Calu3 (cell line): ENCODE measurements around the gene CCT8. TPM values are rescaled to one million over a fixed set of nuclear protein-coding genes. Genes with fewer than 3 reads are reported as not detected.

Experiments
- BruUV-seq: library from RNA; stranded (reverse); fragments of 400-500 nt; replicated peaks from 2 replicates; lab custom pipeline; 2021; lab: Mats Ljungman, UMichigan
- CTCF ChIA-PET: fragments of 300-600 bp; sonication (Branson Sonifier 250); formaldehyde crosslinking; loops from one replicate; lab custom pipeline; 2022; ENCODE audit warnings: antibody characterized with exemption; lab: Charles Lee
- DNase-seq: peaks from one replicate; pipeline ENCODE4 v3.0.0; 2022
- H3K27ac Mint-ChIP-seq: one replicate; pipeline ENCODE4 v1.8.0; 2022; ENCODE audit warnings: mixed read lengths; ENCODE audit not compliant: unreplicated experiment
- H3K27me3 Mint-ChIP-seq: one replicate; pipeline ENCODE4 v1.8.0; 2022; ENCODE audit warnings: mixed read lengths; ENCODE audit not compliant: unreplicated experiment
- H3K36me3 Mint-ChIP-seq: one replicate; pipeline ENCODE4 v1.8.0; 2022; ENCODE audit warnings: mild to moderate bottlenecking, moderate library complexity, mixed read lengths; ENCODE audit not compliant: insufficient read depth, unreplicated experiment
- H3K4me1 Mint-ChIP-seq: one replicate; pipeline ENCODE4 v1.8.0; 2022; ENCODE audit warnings: mild to moderate bottlenecking, low read depth, mixed read lengths; ENCODE audit not compliant: unreplicated experiment
- H3K4me3 Mint-ChIP-seq: one replicate; pipeline ENCODE4 v1.8.0; 2022; ENCODE audit warnings: mild to moderate bottlenecking, low read depth, moderate library complexity, mixed read lengths; ENCODE audit not compliant: unreplicated experiment
- H3K9me3 Mint-ChIP-seq: one replicate; pipeline ENCODE4 v1.8.0; 2022; ENCODE audit warnings: low read depth, mixed read lengths; ENCODE audit not compliant: unreplicated experiment
- CTCF ChIP-seq: fragments of 200-600 bp; IDR thresholded peaks from one replicate; pipeline ENCODE4 v1.8.0; 2022; ENCODE audit warnings: antibody characterized with exemption; ENCODE audit not compliant: unreplicated experiment
- intact Hi-C: fragments of 100-400 bp; cut with micrococcal nuclease; formaldehyde crosslinking; loops from one replicate; pipeline ENCODE4 v1.10.0; 2022; ENCODE audit not compliant: unreplicated experiment
- total RNA-seq: library from RNA; stranded (reverse); gene quantifications from 2 replicates; pipeline ENCODE4 v1.2.3, GENCODE V29; 2022

The CCT8 gene
- total RNA-seq, 1 experiment from 2014 or later, result 198 TPM

- no peak for TF ChIP-seq CTCF
- no TSS peak for BruUV-seq
- peaks cover 23% of the 10 kb centered on the region for H3K36me3 Mint-ChIP-seq
- H3K9me3 Mint-ChIP-seq, result no peaks in the 10 kb centered on the region
- CTCF ChIA-PET, result no interaction called here
- intact Hi-C loops, result no loop called here
- peaks cover 16% of the 10 kb centered on the region for H3K4me1 Mint-ChIP-seq
- H3K27ac Mint-ChIP-seq, result no peak overlapping the region
- H3K27me3 Mint-ChIP-seq, result no peaks in the 10 kb centered on the region
- H3K4me3 Mint-ChIP-seq, result no peak overlapping the region
- no peak for DNase-seq
Measured at GRCh38 chr21:29075706-29076466, 2.4 kb upstream of the CCT8 start.

- intact Hi-C loops, result loop anchor here (5.0 kb wide), 1 partner anchor 47 kb away; no protein-coding TSS in a partner anchor
- Mint-ChIP-seq H3K4me3 (no peak overlapping the region), H3K9me3 (no peaks in the 10 kb centered on the region), H3K27me3 (no peaks in the 10 kb centered on the region), H3K36me3 (peaks cover 23% of the 10 kb centered on the region), H3K27ac (no peak overlapping the region), H3K4me1 (peaks cover 16% of the 10 kb centered on the region)
- no peak for DNase-seq
- no TSS peak for BruUV-seq
- TF ChIP-seq CTCF, result no peak
- CTCF ChIA-PET, result no interaction called here
Measured at GRCh38 chr21:29074783-29075182, 1.3 kb upstream of the CCT8 start.

- BruUV-seq, result no TSS peak
- intact Hi-C loops, result loop anchor here (5.0 kb wide), 1 partner anchor 47 kb away; no protein-coding TSS in a partner anchor
Measured at GRCh38 chr21:29074007-29074376, 544 bp upstream of the CCT8 start.

GRCh38 chr21:29072873-29073221 lies 601 bp downstream of the CCT8 start:
- Mint-ChIP-seq H3K27ac (peak overlapping the region; percentile 100), H3K36me3 (peaks cover 30% of the 10 kb centered on the region), H3K4me1 (peaks cover 8% of the 10 kb centered on the region), H3K4me3 (peak overlapping the region; percentile 100), H3K27me3 (no peaks in the 10 kb centered on the region), H3K9me3 (no peaks in the 10 kb centered on the region)
- CTCF ChIA-PET, result no interaction called here
- no TSS peak for BruUV-seq
- no peak for TF ChIP-seq CTCF
- intact Hi-C loops, result loop anchor here (5.0 kb wide), 1 partner anchor 46 kb away; no protein-coding TSS in a partner anchor
- no peak for DNase-seq

More at GRCh38 chr21:29074007-29074376, 544 bp upstream of the CCT8 start:
- H3K4me1 Mint-ChIP-seq, result peaks cover 13% of the 10 kb centered on the region
- H3K27me3 Mint-ChIP-seq, result no peaks in the 10 kb centered on the region
- H3K4me3 Mint-ChIP-seq, result peak overlapping the region; percentile 100
- peaks cover 29% of the 10 kb centered on the region for H3K36me3 Mint-ChIP-seq
- no peaks in the 10 kb centered on the region for H3K9me3 Mint-ChIP-seq
- CTCF ChIA-PET, result interaction anchor here (1.0 kb wide), 1 partner anchor 11 kb away, joined by 3 read pairs; no protein-coding TSS in a partner anchor
- TF ChIP-seq CTCF, result no peak
- peak overlapping the region; percentile 100 for H3K27ac Mint-ChIP-seq
- DNase-seq, result no peak
